GM21367 (cell line): ENCODE measurements around the gene SHANK1.

ENCODE experiments used
- ATAC-seq: cut with Tn5 transposase; IDR thresholded peaks from one replicate; pipeline ENCODE4 v1.9.1; 2021; ENCODE audit not compliant: unreplicated experiment

SHANK1 gene

DNA sequence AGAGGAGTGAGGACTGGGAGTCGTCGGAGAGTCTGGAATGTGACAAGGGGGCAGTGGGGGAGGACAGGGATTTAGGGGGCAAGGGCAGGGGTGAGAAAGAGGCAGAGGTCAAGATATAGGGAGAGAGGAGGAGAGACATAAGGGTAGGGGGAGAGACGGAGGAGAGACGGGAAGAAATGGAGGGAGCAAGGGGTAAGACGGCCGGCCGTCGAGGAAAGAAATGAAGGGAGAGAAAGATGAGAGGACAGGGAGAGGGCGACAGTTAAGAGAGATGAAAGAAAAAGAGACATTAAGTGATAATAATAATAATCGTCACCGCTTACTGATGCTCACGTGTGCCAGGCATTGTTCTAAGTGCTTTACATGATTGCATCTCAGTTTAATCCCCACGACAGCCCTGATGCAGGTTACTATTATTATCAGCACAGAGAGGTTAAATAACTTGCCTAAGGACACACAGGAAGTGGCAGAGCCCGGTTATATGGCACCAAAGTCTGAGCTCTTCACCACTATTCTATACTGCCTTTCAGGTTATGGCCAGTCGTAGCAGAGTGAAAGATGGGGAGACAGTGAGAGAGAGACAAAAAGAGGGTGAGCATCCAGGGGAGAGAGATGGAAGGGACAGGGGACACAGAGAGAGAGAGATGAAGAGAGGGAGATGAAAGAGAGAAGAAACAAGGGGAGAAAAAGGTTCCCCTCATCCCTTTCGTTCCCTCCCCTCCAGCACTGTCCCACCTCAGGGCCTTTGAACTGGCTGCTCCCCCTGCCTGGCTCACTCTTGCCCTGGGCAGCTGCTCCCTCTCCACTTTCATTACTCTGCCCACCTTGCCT is 56.7 kb downstream of the SHANK1 start:
- no peak for ATAC-seq

- ATAC-seq = no peak
Observed at GRCh38 chr19:50661766-50662650, 57.6 kb downstream of the SHANK1 start.

- ATAC-seq = no peak
Observed at GRCh38 chr19:50661023-50661422, 58.6 kb downstream of the SHANK1 start.

DNA sequence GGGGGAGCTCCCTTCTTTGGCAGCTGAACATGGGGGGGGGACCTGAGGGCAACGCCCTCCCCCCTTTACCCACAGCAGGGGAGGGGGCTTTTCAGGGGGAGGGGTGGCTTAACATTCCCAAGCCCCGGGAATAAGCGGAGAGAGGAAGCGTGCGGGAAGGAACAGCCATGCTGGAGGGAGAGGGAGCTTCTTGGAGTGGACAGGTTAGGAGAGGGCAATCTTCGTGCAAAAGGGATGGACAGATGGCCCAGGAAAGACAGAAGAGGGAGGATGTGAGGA is 59.6 kb downstream of the SHANK1 start:
- no peak for ATAC-seq

- no peak for ATAC-seq
Observed at GRCh38 chr19:50659318-50660087, 60.1 kb downstream of the SHANK1 start.

DNA sequence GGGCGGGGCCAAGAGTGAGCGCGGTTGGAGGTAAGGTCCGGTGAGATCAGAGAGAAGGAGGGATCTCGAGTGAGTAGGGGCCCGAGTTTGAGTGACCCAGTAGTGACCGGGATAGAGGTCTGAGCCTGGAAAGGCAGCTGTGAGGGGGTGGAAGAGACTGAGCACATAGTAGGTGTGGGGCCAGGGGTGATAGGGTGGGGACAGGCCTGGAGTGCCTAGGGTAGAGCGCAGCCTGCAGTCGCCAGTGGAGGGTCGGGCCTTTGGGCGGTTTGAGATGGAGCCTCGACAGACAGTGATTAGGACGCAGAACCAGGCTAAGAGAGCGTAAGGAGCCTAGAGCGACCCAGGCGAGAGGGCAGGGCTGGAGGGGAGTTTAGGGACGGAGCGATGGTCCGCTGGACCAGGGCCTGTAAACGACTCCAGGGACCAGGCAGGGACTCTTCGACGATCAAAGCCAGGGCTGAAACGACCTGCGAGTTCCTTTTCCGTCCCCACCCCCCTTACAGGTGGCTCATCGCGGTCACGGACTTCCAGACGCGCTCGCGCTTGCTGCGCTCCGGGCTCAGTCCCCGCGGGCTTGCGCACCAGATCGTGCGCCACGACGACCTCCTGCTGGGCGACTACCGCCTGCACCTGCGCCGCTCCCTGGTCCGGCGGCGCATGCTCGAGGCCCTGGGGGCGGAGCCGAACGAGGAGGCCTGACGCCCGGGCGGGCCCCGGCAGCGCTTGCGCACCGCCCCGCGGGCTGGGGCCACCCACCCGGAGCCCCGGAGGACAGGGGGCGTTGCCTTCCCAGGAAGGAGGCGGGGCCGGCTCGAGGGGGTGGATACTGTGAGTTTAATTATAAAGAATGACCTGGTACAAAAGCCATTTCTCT is 60.9 kb downstream of the SHANK1 start:
- no peak for ATAC-seq

- ATAC-seq = no peak
Observed at GRCh38 chr19:50657712-50658440, 61.7 kb downstream of the SHANK1 start.

DNA sequence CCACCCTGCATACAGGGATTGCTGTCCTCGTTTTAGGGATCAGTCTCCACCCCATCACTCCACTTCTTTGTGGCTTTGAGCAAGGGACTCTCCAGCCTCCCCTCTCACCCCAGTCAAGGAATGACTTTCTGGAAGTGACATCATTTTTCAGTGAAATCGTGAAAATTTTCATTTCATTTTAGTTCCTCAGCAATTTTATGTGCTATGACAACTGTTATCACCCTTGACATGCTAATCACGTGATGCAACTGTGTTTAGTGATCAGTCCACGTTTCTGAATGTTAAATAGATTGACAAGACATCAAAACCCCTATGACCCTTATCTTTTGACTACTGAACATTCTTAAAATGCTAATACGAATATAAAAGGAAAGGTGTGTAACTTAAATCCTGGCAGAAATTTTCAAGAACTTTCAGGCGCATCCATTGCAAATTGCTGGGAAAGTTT is 62.4 kb downstream of the SHANK1 start:
- ATAC-seq = no peak

GRCh38 chr19:50654882-50655281 is 64.7 kb downstream of the SHANK1 start:
- ATAC-seq = no peak

DNA sequence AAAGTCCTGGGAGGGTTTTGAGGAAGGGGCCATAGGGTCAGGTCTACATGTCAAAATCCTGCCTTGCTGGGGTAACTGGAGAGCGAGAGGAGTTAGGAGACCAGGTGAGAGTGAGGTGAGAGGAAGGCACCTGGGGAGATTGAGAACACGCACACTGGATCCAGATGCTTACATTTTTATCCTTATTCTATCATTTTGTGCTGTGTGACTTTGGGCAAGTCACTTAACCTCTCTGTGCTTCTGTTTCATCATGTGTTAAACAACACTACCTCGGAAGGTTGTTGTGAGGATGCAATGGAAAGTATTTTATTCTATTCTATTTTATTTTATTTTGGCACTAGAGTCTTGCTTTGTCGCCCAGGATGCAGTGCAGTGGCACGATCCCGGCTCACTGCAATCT is 66.9 kb downstream of the SHANK1 start:
- ATAC-seq = no peak

- ATAC-seq = no peak
Observed at GRCh38 chr19:50651174-50651573, 68.4 kb downstream of the SHANK1 start.

DNA sequence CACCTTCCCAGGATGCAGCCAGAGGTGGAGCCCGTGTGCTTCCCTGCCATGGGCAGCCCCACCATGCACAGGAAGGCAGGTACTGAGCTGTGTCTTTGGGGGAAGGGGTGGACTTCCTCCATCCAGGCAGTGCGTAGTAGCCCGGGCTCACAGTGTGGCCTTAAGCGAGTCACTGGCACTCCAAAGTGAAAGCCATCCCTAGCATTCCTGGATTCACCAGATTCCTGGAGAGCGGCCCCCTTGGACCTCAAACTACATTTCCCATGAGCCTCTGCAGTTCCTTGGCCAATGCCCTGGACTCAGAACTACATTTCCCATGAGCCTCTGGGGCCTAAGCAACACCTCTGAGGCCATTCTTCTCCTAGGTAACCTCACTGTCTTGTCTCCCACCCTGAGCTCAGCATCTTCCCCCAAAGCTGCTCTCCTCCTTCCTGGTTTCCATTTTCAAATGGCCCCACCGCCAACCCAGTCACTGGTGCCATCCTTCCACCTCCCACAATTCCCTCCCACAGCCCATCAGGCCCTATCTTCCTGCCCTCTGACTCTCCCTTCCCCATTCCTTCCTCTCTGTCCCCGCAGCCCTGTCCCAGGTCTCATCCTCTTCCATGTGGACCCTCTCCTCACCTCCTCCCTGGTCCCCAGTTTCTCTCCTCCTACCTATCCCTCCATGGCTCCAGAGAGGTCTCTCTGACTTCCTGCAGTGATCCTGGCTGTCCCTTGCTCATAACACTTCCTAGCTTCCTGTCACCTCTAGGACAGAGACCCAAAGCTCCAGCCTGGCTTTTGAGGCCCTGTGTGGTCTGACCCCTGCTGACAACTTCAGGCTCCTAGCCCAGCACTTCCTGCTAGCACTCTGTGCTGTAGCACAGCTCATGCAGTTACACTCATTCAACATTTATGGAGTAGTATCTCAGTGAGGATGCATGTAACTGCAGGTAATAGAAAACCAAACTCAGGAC is 69.9 kb downstream of the SHANK1 start, which contains the start of gene C19orf81:
TSS of gene C19orf81 (plus strand) at position 13 of the 959 bp plus-strand sequence. CDS start at position 13, 0 bp downstream.
- ATAC-seq = no peak

- no peak for ATAC-seq
Observed at GRCh38 chr19:50648659-50649058, 70.9 kb downstream of the SHANK1 start.

DNA sequence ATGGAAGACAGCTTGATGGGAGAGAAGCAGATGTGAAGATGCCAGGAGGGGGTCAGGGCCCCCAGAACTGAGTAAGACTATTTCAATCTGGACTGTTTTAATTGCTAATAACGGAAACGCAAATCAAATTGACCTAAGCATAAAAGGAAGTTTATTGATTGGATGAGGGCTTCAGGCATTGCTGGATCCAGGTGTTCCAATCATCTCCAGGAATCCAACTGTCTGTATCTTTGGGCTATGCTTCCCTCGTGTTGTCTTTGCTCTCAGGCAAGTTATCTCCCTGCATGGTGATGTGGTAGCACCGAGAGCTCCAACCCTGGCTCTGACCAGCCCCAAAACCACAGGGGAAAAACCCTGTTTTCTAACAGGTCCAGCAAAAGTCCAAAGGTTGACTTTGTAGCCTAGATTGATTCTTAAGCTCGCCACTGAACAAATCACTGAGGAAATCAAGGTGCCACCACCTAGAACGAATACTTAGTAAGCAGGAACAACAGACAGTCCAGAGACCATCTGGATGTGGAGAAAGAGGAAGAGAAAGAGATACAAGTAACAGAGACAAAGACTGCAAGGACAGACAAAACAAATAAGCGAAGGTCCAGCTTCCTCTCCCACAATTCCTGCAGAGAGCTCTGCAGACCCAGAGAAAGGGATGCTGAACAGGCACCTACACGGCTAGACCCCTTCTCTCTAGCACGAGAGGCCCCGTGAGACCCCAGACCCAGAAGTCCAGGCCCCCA is 71.6 kb downstream of the SHANK1 start:
- no peak for ATAC-seq

- ATAC-seq = no peak
Observed at GRCh38 chr19:50646074-50646807, 73.4 kb downstream of the SHANK1 start.

- no peak for ATAC-seq
Observed at GRCh38 chr19:50645107-50645506, 74.5 kb downstream of the SHANK1 start.

DNA sequence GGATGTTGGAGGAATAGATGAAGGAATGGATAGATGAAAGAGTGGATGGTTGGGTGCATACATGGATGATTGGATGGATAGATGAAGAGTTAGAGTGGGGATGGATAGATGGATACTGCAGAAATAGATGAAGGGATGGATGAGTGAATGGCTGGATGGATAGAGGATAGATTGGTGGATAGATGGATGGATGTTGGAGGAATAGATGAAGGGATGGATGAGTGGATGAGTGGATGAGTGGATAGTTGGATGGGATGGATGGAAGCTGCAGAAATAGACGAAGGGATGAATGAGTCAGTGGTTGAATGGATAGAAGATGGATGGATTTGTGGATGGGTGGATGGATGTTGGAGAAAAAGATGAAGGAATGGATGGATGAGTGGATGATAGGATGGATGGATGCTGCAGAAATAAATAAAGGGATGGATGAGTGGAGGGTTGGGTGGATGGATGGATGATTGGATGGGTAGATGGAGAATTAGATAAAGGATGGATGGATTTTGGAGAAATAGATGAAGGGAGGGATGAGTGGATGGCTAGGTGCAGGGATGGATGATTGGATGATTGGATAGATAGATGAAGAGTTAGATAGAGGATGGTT is 75.2 kb downstream of the SHANK1 start:
- no peak for ATAC-seq
